Measurements from ENCODE around the gene SNTG2.

The SNTG2 gene

GRCh38 chr2:1068822-1069221 lies 118.2 kb downstream of the SNTG2 start:
- no peak for TF ChIP-seq CTCF (IDR thresholded peaks at IDR 0.05; ENCODE audit: low read depth, low read length)
- DNase-seq: no peak
- H3K36me3 ChIP-seq: no peaks in the 10 kb centered on the region
- no peaks in the 10 kb centered on the region for H3K9me3 ChIP-seq (ENCODE audit: severe bottlenecking)
- H3K27me3 ChIP-seq (ENCODE audit: insufficient read depth, low read depth, severe bottlenecking): no peaks in the 10 kb centered on the region
- no peak overlapping the region for H3K27ac ChIP-seq
- H3K4me3 ChIP-seq (ENCODE audit: low read depth, low read length): no peak overlapping the region

DNA sequence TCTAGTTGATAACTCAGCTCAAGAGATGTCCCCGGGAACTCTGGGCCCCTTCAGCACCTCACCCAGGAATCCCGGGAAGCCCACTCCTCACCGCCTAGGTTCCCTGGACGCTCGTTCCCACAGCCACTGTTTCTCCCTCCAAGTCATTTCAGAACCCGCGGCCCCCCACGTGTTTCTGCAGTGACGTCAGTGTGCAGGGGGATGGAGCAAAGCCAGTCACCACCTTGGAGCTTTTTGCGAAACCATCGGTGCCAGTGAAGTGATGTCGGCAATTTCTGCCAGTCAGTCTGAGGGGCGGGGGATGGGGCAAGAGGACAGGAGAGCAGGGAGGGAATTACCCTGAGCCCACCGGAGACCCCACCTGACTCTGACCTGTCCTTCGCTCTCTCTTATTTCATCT lies 119.2 kb downstream of the SNTG2 start:
- DNase-seq: no peak
- no peak for TF ChIP-seq CTCF (IDR thresholded peaks at IDR 0.05; ENCODE audit: low read depth, low read length)
- no peaks in the 10 kb centered on the region for H3K9me3 ChIP-seq (ENCODE audit: severe bottlenecking)
- H3K27ac ChIP-seq: no peak overlapping the region
- H3K4me3 ChIP-seq (ENCODE audit: low read depth, low read length): no peak overlapping the region
- no peaks in the 10 kb centered on the region for H3K27me3 ChIP-seq (ENCODE audit: insufficient read depth, low read depth, severe bottlenecking)
- H3K36me3 ChIP-seq: no peaks in the 10 kb centered on the region

DNA sequence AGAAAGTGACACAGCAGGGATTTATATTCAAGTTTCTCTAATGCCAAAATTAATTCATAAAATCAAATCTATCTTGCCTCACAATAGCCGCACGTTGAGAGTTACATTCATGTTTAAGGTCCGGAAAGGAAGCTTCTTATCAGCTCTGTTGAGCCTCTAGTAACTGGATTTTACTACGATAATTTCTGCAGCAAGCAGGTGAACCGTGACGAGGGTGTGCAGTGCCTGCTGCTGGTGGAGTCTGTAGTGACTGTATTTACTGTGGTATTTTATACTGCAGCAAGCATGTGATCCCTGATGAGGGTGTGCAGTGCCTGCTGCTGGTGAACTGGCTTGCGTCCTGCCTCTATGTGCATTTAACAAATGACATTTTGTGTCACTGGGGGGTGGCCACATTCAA lies 120.0 kb downstream of the SNTG2 start:
- no peak overlapping the region for H3K4me3 ChIP-seq (ENCODE audit: low read depth, low read length)
- H3K9me3 ChIP-seq (ENCODE audit: severe bottlenecking): no peaks in the 10 kb centered on the region
- no peaks in the 10 kb centered on the region for H3K36me3 ChIP-seq
- no peak for DNase-seq
- H3K27ac ChIP-seq: no peak overlapping the region
- TF ChIP-seq CTCF (IDR thresholded peaks at IDR 0.05; ENCODE audit: low read depth, low read length): peak; percentile 30; the same call in 1 of the 2 replicates
- H3K27me3 ChIP-seq (ENCODE audit: insufficient read depth, low read depth, severe bottlenecking): no peaks in the 10 kb centered on the region

DNA sequence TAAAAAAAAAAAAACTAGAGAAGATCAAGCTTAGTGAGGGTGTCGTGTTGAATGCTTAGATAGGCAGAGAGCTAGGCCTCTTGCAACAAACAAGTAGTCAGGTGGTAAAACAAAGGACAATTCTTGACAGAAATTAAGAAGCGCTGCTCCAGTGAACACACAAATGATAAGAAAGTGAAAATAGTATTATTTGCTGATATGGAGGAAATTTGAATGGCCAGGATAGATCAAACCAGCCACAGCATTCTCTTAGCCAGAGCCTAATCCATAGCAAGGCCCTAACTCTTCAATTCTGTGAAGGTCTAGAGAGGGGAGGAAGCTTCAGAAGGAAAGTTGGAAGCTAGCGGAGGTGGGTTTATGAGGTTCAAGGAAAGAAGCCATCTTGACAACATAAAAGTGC lies 121.0 kb downstream of the SNTG2 start:
- H3K27me3 ChIP-seq (ENCODE audit: insufficient read depth, low read depth, severe bottlenecking): no peaks in the 10 kb centered on the region
- H3K9me3 ChIP-seq (ENCODE audit: severe bottlenecking): no peaks in the 10 kb centered on the region
- H3K4me3 ChIP-seq (ENCODE audit: low read depth, low read length): no peak overlapping the region
- DNase-seq: no peak
- no peak for TF ChIP-seq CTCF (IDR thresholded peaks at IDR 0.05; ENCODE audit: low read depth, low read length)
- no peaks in the 10 kb centered on the region for H3K36me3 ChIP-seq
- H3K27ac ChIP-seq: no peak overlapping the region

DNA sequence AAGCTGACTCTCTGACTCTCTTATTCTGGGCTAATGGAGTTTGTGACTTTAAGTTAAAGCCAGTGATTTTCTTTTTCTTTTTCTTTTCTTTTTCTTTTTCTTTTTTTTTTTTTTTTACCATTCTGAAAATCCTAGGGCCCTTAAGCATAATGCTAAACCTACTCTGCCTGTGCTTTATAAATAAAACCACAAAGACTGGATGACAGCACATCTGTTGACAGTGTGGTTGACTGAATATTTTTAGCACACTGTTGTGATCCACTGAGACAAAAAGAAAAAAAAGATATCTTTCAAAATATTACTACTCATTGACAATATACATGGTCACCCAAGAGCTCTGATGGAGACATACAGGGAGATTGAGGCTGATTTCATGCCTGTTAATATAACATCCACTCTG lies 121.6 kb downstream of the SNTG2 start:
- H3K27me3 ChIP-seq (ENCODE audit: insufficient read depth, low read depth, severe bottlenecking): no peaks in the 10 kb centered on the region
- no peak overlapping the region for H3K27ac ChIP-seq
- no peak for DNase-seq
- TF ChIP-seq CTCF (IDR thresholded peaks at IDR 0.05; ENCODE audit: low read depth, low read length): no peak
- no peaks in the 10 kb centered on the region for H3K36me3 ChIP-seq
- no peaks in the 10 kb centered on the region for H3K9me3 ChIP-seq (ENCODE audit: severe bottlenecking)
- no peak overlapping the region for H3K4me3 ChIP-seq (ENCODE audit: low read depth, low read length)

DNA sequence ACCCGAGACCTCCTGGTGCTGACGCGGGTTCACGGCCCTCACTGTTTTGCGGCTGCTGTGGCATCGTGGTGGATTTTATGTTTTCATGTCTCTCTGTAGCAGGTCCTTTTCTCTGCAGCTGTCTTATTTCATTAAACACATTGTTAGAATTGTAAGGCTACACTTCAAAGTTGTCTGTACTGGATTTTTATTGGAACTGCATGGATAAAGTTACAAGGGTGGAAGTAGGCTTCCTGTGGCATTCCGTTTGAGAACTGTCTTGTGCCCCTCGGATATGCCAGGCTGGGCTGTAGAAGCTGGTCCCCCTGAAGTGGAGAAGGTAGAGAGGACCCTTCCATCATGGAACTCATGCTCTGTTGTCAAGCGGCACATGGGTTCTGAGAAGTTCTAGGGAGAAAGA lies 127.3 kb downstream of the SNTG2 start:
- Histone ChIP-seq H3K27ac (no peak overlapping the region), H3K4me3 (ENCODE audit: low read depth, low read length) (no peak overlapping the region), H3K36me3 (no peaks in the 10 kb centered on the region), H3K9me3 (ENCODE audit: severe bottlenecking) (no peaks in the 10 kb centered on the region), H3K27me3 (ENCODE audit: insufficient read depth, low read depth, severe bottlenecking) (no peaks in the 10 kb centered on the region)
- no peak for DNase-seq
- TF ChIP-seq CTCF (IDR thresholded peaks at IDR 0.05; ENCODE audit: low read depth, low read length): no peak

Measured in WERI-Rb-1 (cell line).